Esophagus muscularis mucosa (tissue), 4 donors: ENCODE data around the gene CALCR. TPM values are rescaled to one million over a fixed set of nuclear protein-coding genes. Genes with fewer than 3 reads are reported as not detected.

ENCODE experiments used
- DNase-seq: peaks from one replicate; pipeline ENCODE4 v3.0.0-alpha.2; 2017; ENCODE audit errors: extremely low spot score
- H3K27ac ChIP-seq, 4 donors: fragments of 200-600 bp; sonication (generic); replicated peaks in 1 of 4; 1 replicate in 3 of 4; 2 replicates in 1 of 4; pipeline ENCODE4 v1.5.1; 2016 to 2019; ENCODE audit warnings: mild to moderate bottlenecking in 1 of 4
- H3K27me3 ChIP-seq, 4 donors: fragments of 200-600 bp; sonication (generic); one replicate each; pipeline versions ENCODE4 v1.5.1 to v1.6.0; 2016 to 2019
- H3K36me3 ChIP-seq, 4 donors: fragments of 200-600 bp; sonication (generic); one replicate each; pipeline ENCODE4 v1.5.1; 2016 to 2019
- H3K4me1 ChIP-seq, 4 donors: fragments of 200-600 bp; sonication (generic); one replicate each; pipeline ENCODE4 v1.5.1; 2016 to 2019
- H3K4me3 ChIP-seq, 4 donors: fragments of 200-600 bp; sonication (generic); 1 replicate in 2 of 4; 2 replicates in 2 of 4; pipeline ENCODE4 v1.5.1; 2016 to 2019; ENCODE audit warnings: mild to moderate bottlenecking in 4 of 4, moderate library complexity in 1 of 4
- H3K9me3 ChIP-seq, 4 donors: fragments of 200-600 bp; sonication (generic); 1 replicate in 3 of 4; 2 replicates in 1 of 4; pipeline ENCODE4 v1.5.1; 2016 to 2019
- EP300 ChIP-seq: sonication (generic); formaldehyde crosslinking; IDR thresholded peaks from one replicate; pipeline ENCODE4 v1.6.1; 2017; ENCODE audit warnings: antibody characterized with exemption
- POLR2A ChIP-seq: fragments of 450-650 bp; IDR thresholded peaks from one replicate; pipeline ENCODE4 v1.6.1; 2017; ENCODE audit warnings: antibody characterized with exemption, moderate library complexity, mild to moderate bottlenecking, low read depth
- POLR2AphosphoS5 ChIP-seq, 2 donors: sonication (generic); formaldehyde crosslinking; IDR thresholded peaks; one replicate each; pipeline ENCODE4 v1.6.1; 2017; ENCODE audit warnings: antibody characterized with exemption in 2 of 2
- WGBS: methylation state at CpG from one replicate; pipeline ENCODE4 v1.1.5; 2018; 5-methylcytosine and 5-hydroxymethylcytosine counted together
- intact Hi-C: fragments of 100-400 bp; cut with DNase I; formaldehyde crosslinking; loops from one replicate; pipeline ENCODE4 v1.15.1; 2023
- total RNA-seq, 4 donors: library from RNA; depleted of rRNA; stranded (reverse); fragments of >200 nt; gene quantifications; one replicate each; pipeline versions ENCODE4 v1.1.0 to v1.2.1, GENCODE V29; 2016
- TF ChIP-seq, protein P1 (sequence below), 3 experiments: fragments of 200-600 bp in 2 of 3; fragments of 450-650 bp in 1 of 3; sonication (generic) in 2 of 3; IDR thresholded peaks; one replicate each; pipeline ENCODE4 v1.5.1; 2017 to 2019; ENCODE audit warnings: antibody characterized with exemption in 3 of 3, mild to moderate bottlenecking in 2 of 3, moderate library complexity in 1 of 3

Gene CALCR
- total RNA-seq = under 1 TPM in 1 of 4 donors, not detected in 3; 0.17 TPM

DNA sequence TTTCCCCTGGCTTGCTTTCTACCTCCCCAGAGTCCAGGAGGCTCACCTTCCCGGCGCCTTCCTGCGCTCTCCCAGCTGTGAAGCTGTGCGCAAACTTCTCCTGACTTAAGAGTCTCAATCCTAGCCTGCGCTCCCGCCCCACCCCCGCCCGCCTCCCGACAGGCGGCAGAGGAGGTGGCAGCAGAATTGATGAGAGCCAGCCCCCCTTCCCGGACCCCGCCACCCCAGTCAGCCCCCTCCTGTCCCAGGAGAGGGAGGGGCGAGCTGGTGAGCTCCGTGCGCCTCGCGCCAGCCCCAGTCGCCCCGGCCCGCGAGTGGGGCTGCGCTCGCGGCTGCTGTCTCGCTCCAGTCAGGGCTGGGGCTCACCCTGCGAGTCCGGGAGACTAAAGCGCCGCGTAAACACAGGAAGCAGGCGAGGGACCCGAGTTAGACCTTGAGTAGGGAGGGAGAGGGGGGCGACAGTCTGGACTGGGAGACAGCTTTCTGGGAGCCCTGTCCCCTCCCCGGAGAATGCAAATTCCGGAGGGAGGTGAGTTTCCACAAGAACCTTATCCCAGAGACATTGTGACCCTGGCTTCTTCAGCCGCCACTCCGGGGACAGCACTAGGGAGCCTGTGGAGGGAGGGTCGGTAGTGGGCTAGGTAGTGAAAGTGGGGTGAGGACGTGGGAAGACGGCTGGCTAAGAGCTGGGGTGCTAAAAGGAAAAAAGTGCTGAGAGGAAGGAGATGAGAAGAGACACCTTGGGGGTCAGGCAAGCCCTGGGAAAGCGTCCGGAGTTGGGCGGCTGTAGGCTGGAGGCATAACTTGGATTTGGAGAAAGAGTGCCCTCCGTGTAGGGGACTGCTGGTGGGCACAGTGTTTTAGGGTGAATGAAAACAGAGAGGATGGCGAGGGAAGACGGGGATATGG lies at the start of gene CALCR:
Gene CALCR (minus strand): TSS at position 79 of the 909 bp plus-strand sequence. CDS start 87,743 bp downstream, outside the sequence.
- Histone ChIP-seq H3K4me1 (peaks cover 0 to 14% (median 4%) of the 10 kb centered on the region in 4 donors), H3K4me3 (peak within 1 kb of the TSS in 2 of 4 donors; percentile 14 to 21), H3K36me3 (no peaks in the 10 kb centered on the region), H3K27me3 (peaks cover 0 to 41% (median 7%) of the 10 kb centered on the region in 4 donors), H3K27ac (no peak within 1 kb of the TSS), H3K9me3 (no peaks in the 10 kb centered on the region)
- intact Hi-C loops = no loop called here
- WGBS = 2% methylated on average over 29 of the region's 46 CpGs
- TF ChIP-seq, protein P1, sequence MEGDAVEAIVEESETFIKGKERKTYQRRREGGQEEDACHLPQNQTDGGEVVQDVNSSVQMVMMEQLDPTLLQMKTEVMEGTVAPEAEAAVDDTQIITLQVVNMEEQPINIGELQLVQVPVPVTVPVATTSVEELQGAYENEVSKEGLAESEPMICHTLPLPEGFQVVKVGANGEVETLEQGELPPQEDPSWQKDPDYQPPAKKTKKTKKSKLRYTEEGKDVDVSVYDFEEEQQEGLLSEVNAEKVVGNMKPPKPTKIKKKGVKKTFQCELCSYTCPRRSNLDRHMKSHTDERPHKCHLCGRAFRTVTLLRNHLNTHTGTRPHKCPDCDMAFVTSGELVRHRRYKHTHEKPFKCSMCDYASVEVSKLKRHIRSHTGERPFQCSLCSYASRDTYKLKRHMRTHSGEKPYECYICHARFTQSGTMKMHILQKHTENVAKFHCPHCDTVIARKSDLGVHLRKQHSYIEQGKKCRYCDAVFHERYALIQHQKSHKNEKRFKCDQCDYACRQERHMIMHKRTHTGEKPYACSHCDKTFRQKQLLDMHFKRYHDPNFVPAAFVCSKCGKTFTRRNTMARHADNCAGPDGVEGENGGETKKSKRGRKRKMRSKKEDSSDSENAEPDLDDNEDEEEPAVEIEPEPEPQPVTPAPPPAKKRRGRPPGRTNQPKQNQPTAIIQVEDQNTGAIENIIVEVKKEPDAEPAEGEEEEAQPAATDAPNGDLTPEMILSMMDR (IDR thresholded peaks at IDR 0.05) = no peak
- TF ChIP-seq POLR2A (no peak), POLR2AphosphoS5 (IDR thresholded peaks at IDR 0.05) (no peak), EP300 (no peak)
- DNase-seq = no peak

- no peak overlapping the region for H3K4me3 ChIP-seq
- H3K4me1 ChIP-seq = no peaks in the 10 kb centered on the region
- no peak for DNase-seq
- WGBS = 100% methylated on average over 1 of the region's 1 CpG
- H3K36me3 ChIP-seq = no peaks in the 10 kb centered on the region
- no peaks in the 10 kb centered on the region for H3K27me3 ChIP-seq
- TF ChIP-seq POLR2AphosphoS5 (IDR thresholded peaks at IDR 0.05) (no peak), EP300 (no peak)
- TF ChIP-seq, protein P1 (IDR thresholded peaks at IDR 0.05) = no peak
- intact Hi-C loops = no loop called here
- no peak overlapping the region for H3K27ac ChIP-seq
- H3K9me3 ChIP-seq = no peaks in the 10 kb centered on the region
These were observed 49.3 kb upstream of the CALCR start for GRCh38 chr7:93623816-93624215.

DNA sequence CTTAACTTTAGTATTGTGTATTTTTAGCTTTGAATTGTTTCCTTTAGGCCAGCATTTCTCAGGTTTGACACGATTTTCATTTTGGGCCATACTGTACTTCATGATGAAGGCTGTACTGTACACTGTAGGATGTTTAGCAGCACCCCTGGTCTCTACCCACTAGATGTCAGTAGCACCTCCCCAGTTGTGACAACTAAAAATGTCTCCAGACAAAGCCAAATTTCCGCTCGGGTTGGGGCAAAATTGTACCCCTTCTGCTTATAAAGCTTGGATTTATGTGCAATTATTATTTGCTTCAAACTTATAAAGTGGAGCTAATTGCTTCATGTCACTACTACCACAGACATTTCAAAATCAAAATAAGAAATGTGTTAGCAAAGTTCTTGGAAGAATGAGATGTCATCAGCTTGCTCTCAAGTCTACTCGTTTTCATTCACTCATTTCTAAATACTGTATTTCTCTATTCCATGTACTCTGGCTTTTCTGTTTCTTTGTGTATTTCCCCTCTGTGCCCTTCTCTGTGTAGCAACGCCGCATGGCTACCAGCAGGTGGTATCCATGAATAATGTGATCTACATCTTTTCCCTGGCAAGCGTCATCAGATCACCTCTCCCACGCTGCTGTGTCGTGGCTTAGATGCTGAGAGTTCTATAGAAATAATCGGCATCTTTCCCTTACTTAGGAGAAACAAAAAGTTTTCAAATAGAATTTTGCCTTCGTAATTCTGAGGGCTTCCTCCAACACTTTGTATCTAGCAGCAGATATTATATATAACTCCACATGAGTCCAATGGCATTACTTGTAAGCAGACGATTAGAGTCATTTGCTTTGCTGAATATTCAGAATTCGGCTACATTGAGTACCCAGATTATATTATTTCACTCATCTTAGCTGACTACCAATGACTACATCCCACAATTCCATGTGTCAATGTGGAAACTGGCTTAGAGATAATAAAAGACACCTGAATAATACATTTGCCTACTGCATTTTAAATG lies 47.8 kb upstream of the CALCR start:
- Histone ChIP-seq H3K36me3 (no peaks in the 10 kb centered on the region), H3K4me3 (no peak overlapping the region), H3K27me3 (no peaks in the 10 kb centered on the region), H3K4me1 (no peaks in the 10 kb centered on the region), H3K9me3 (no peaks in the 10 kb centered on the region), H3K27ac (no peak overlapping the region)
- intact Hi-C loops = no loop called here
- no peak for TF ChIP-seq EP300
- TF ChIP-seq, protein P1 (IDR thresholded peaks at IDR 0.05) = peak in 1 of 3 experiments; percentile 4
- 45% methylated on average over 13 of the region's 13 CpGs for WGBS
- DNase-seq = no peak

DNA sequence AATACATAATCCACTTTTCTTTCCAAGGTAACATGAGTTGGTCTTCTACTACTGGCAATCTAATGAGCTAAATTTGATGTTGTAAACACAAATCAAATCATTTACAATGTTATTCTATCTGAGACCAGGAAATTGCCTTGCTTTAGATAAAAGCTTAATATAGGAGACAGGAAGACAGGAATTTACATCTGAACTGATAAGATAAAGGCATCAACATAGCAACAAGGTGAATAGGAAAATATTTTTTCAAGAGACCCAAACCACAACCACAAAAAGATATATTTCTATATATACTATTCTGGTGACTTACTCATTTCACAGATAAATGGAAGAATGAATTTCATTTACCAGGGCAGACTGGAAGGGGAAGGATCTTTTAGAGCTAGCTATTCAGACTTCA lies 46.3 kb upstream of the CALCR start:
- Histone ChIP-seq H3K27ac (no peak overlapping the region), H3K27me3 (no peaks in the 10 kb centered on the region), H3K9me3 (no peaks in the 10 kb centered on the region), H3K36me3 (no peaks in the 10 kb centered on the region), H3K4me1 (no peaks in the 10 kb centered on the region), H3K4me3 (no peak overlapping the region)
- TF ChIP-seq, protein P1 (IDR thresholded peaks at IDR 0.05) = no peak
- TF ChIP-seq POLR2A (no peak), EP300 (no peak), POLR2AphosphoS5 (IDR thresholded peaks at IDR 0.05) (no peak)
- DNase-seq = no peak
- intact Hi-C loops = no loop called here
